Memory B cell (primary cell): ENCODE data around the gene TMEM60.
A peak's percentile ranks its signal among the peaks of the same experiment; 100 is the strongest.

Source experiments
- ATAC-seq: fragments of 150-1000 bp; cut with Tn5 transposase; 2 replicates; pipeline ENCODE4 v1.10.0; 2021; ENCODE audit warnings: low read depth, mild to moderate bottlenecking, moderate library complexity
- DNase-seq, 2 donors: peaks; one replicate each; pipeline ENCODE4 v3.0.0; 2022; ENCODE audit warnings: low spot score in 2 of 2
- H3K27ac Mint-ChIP-seq: one replicate; pipeline ENCODE4 v1.8.0; 2022; ENCODE audit warnings: mild to moderate bottlenecking, moderate library complexity, mixed read lengths
- H3K27me3 Mint-ChIP-seq: one replicate; pipeline ENCODE4 v1.8.0; 2022; ENCODE audit warnings: mixed read lengths
- H3K36me3 Mint-ChIP-seq: one replicate; pipeline ENCODE4 v1.8.0; 2022; ENCODE audit warnings: mild to moderate bottlenecking, mixed read lengths
- H3K4me1 Mint-ChIP-seq: one replicate; pipeline ENCODE4 v1.8.0; 2022; ENCODE audit warnings: mixed read lengths
- H3K4me3 Mint-ChIP-seq: one replicate; pipeline ENCODE4 v1.8.0; 2022; ENCODE audit warnings: mild to moderate bottlenecking, moderate library complexity, mixed read lengths
- H3K9me3 Mint-ChIP-seq: one replicate; pipeline ENCODE4 v1.8.0; 2022; ENCODE audit warnings: mixed read lengths

TMEM60 gene

DNA sequence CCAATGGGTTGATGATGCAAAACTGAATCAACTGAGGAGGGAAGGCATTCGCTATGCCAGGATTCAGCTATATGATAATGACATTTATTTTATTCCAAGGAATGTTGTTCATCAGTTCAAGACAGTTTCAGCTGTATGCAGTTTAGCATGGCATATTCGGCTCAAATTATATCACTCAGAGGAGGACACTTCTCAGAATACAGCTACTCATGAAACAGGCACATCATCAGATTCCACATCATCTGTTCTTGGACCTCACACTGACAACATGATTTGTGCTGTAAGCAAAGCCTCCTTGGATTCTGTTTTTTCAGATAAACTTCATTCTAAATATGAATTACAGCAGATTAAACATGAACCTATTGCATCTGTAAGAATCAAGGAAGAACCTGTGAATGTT, 19.7 kb downstream of the TMEM60 start:
- Mint-ChIP-seq H3K4me3 (no peak overlapping the region), H3K27ac (no peak overlapping the region), H3K27me3 (no peaks in the 10 kb centered on the region), H3K9me3 (peaks cover 4% of the 10 kb centered on the region), H3K36me3 (peaks cover 33% of the 10 kb centered on the region), H3K4me1 (no peaks in the 10 kb centered on the region)
- ATAC-seq (no peak), DNase-seq (no peak)

DNA sequence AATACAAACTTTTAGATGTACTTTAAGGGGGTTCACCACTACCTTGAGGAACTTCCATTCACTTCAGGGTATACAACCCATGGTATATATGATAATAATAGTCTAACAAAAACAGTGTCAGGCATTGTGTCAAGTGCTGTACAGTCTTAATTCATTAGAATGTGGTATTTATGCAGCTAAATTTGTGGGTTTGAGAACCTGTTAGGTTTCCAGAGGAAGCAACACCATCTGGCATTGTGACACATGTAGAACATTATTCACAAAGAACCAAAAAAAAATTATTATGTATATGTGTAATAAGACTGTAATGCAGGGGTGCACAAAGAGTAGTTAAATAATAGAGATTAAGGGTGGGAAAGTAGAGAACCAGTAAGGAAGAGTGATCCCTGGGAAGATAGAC, 26.3 kb downstream of the TMEM60 start:
- H3K4me1 Mint-ChIP-seq, result peaks cover 4% of the 10 kb centered on the region
- DNase-seq, result no peak
- peaks cover 44% of the 10 kb centered on the region for H3K36me3 Mint-ChIP-seq
- H3K27me3 Mint-ChIP-seq, result no peaks in the 10 kb centered on the region
- no peak for ATAC-seq
- no peak overlapping the region for H3K4me3 Mint-ChIP-seq
- H3K9me3 Mint-ChIP-seq, result peaks cover 4% of the 10 kb centered on the region
- H3K27ac Mint-ChIP-seq, result no peak overlapping the region

DNA sequence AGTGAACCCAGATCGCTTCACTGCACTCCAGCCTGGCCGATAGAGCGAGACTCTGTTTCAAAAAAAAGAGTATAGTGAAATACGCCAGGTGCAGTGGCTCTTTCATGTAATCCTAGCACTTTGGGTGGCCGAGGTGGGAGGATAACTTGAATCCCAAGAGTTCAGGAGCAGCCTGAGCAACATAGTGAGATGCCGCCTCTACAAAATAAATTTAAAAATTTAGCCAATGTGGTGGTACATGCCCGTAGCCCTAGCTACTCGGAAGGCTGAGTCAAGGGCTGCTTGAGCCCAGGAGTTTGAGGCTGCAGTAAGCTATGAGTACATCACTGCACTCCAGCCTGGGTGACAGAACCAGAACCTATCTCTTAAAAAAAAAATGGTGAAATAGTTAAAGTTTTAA, 27.9 kb downstream of the TMEM60 start:
- peaks cover 37% of the 10 kb centered on the region for H3K36me3 Mint-ChIP-seq
- no peak for ATAC-seq
- no peaks in the 10 kb centered on the region for H3K27me3 Mint-ChIP-seq
- no peak overlapping the region for H3K4me3 Mint-ChIP-seq
- H3K27ac Mint-ChIP-seq, result no peak overlapping the region
- no peak for DNase-seq
- peaks cover 10% of the 10 kb centered on the region for H3K4me1 Mint-ChIP-seq
- H3K9me3 Mint-ChIP-seq, result no peaks in the 10 kb centered on the region

DNA sequence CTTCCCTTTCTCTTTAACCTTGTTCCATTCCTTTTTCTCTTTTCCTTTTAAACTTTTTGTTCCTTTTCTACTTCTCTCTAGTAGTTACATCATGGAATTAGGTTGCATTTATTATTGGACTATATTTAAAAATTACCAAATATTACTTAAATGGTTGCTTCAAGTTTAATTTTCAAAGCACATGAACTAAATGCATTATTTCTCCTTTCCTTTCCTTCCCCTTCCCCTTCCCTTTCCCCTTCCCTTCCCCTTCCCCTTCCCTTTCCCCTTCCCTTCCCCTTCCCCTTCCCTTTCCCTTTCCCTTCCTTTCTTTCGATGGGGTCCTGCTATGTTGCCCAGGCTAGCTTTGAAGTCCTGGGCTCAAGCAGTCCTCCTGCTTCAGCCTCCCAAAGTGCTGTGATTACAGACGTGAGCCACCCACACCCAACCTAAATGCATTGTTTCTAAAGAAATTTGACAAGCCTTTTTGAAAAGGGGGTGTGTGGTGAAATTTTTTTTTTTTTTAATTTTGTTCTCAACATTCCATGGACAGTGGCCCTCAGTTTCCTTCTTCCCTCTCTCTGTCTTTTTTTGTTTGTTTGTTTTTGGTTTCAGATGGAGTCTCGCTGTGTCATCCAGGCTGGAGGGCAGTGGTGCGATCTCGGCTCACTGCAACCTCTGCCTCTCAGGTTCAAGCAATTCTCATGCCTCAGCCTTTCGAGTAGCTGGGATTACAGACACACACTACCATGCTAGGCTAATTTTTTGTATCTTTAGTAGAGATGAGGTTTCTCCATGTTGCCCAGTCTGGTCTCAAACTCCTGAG, 31.2 kb downstream of the TMEM60 start:
- peak overlapping the region; percentile 54 for H3K27ac Mint-ChIP-seq
- DNase-seq, result no peak
- no peaks in the 10 kb centered on the region for H3K9me3 Mint-ChIP-seq
- peaks cover 13% of the 10 kb centered on the region for H3K4me1 Mint-ChIP-seq
- H3K27me3 Mint-ChIP-seq, result no peaks in the 10 kb centered on the region
- no peak for ATAC-seq
- no peak overlapping the region for H3K4me3 Mint-ChIP-seq
- peaks cover 22% of the 10 kb centered on the region for H3K36me3 Mint-ChIP-seq

DNA sequence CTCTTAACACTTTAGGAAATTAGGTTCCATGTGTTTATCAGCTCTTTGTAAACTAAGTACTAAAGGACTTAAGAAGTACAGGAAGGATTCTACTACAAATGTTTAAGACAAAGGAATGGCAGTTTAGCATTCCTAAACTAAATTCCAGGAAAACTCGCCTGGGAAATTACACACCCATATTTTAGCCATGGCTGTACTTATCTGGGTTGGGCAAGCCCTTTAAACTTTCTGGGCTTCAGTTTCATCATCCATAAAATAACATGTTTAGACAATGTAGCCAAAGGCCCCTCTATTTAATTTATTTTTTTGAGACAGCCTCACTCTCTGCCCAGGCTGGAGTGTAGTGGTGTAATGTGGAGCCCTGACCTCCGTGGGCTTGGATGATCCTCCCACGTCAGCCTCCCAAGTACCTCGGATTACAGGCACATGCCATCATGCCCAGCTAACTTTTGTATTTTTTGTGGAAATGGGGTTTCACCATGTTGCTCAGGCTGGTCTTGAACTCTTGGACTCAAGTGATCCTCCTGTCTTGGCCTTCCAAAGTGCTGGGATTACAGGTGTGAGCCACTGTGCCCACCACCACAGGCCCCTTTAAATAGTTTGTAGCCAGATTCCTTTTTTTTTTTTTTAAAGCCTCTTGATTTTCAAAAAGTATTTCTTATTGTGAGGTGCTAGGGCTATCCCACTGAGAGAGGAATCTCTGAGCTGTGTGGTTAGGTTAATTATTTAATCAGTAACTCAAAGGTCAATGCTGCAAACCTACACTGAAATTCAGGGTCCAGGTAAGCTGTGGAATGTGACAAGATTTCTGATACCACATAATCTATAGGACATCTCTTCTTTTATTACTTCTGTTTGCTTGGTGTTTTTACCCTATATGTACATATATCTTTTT, 32.1 kb downstream of the TMEM60 start:
- Mint-ChIP-seq H3K36me3 (peaks cover 22% of the 10 kb centered on the region), H3K27me3 (no peaks in the 10 kb centered on the region), H3K27ac (no peak overlapping the region), H3K4me3 (no peak overlapping the region), H3K9me3 (no peaks in the 10 kb centered on the region), H3K4me1 (peaks cover 15% of the 10 kb centered on the region)
- DNase-seq, result no peak
- ATAC-seq, result no peak

DNA sequence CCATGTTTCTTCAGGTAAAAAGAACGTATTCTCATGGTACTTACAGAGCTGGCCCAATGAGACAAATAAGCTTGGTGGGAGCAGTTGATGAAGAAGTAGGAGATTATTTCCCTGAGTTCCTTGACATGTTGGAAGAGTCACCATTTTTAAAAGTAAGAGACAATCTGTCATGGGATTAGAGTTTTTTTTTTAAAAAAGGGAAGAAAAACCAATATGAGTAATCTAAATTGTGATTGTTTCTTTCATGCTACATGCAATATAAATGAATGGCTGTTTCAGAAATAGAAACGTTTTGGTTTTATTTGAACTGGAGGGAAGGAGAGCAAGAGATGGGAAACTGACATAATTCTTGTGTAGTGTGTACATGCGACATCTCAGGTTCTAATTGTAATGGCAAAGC, 32.8 kb downstream of the TMEM60 start:
- ATAC-seq (no peak), DNase-seq (no peak)
- Mint-ChIP-seq H3K27me3 (no peaks in the 10 kb centered on the region), H3K36me3 (peaks cover 19% of the 10 kb centered on the region), H3K9me3 (no peaks in the 10 kb centered on the region), H3K4me1 (peaks cover 17% of the 10 kb centered on the region), H3K4me3 (no peak overlapping the region), H3K27ac (no peak overlapping the region)

DNA sequence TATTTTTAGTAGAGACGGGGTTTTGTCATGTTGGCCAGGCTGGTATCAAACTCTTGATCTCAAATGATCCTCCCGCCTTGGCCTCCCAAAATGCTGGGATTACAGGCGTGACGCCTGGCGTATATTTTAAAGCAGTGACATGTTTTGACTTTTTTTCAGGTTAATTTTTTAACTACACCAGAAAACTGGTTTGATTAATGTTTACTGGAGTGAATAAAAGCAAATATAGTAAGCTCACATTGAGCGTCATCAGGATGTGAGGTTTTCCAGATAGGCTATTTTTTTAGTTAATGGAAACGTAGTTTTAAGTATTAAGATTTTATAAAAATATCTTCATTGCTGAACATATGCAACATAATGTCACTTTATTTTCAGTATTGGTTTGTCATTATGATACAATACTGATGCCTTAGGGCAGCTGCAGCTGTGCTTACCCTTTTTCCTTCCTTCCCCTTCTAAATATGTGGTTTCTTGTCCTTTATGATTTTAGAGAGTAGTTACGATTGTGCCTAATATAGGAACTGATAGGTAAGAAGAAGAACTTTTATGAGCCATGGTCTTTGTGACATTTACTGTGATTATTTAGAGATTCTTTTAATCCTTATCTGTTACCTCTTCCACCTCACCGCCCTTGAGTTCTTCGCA, 37.3 kb downstream of the TMEM60 start:
- no peak for ATAC-seq
- DNase-seq, result no peak
- Mint-ChIP-seq H3K27ac (no peak overlapping the region), H3K27me3 (no peaks in the 10 kb centered on the region), H3K4me3 (no peak overlapping the region), H3K4me1 (peaks cover 20% of the 10 kb centered on the region), H3K9me3 (no peaks in the 10 kb centered on the region), H3K36me3 (peaks cover 7% of the 10 kb centered on the region)

DNA sequence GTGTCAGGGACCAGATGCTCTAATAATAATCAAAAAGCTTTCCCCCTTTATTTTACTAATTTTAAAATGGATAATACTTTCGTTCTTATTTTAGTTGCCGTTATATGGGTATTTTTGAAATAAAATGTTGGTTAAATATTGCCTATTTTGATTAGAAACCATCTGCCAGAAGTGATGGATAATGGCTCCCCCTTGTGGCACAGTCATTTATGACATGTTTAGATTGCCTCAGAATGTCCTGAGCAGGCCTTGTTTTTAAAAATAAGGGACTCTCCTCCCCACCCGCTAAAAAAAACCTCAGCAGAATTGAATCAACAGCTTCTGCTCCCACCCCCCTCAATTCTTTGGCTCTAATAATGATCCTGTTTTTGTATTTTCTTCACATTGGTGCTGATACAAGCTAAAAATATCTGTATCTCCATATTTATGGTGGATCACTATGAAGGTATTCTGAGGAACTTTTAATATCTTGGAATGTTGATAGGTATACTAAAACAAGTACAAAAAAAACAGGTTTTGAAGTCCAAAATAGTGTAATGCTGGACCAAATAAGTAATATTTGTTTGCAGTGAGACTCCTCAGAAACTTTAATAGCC, 38.8 kb downstream of the TMEM60 start:
- Mint-ChIP-seq H3K27me3 (no peaks in the 10 kb centered on the region), H3K4me1 (peaks cover 17% of the 10 kb centered on the region), H3K27ac (no peak overlapping the region), H3K36me3 (peaks cover 2% of the 10 kb centered on the region), H3K9me3 (no peaks in the 10 kb centered on the region), H3K4me3 (no peak overlapping the region)
- ATAC-seq, result peak; percentile 64
- peak; percentile 74 to 79 for DNase-seq

DNA sequence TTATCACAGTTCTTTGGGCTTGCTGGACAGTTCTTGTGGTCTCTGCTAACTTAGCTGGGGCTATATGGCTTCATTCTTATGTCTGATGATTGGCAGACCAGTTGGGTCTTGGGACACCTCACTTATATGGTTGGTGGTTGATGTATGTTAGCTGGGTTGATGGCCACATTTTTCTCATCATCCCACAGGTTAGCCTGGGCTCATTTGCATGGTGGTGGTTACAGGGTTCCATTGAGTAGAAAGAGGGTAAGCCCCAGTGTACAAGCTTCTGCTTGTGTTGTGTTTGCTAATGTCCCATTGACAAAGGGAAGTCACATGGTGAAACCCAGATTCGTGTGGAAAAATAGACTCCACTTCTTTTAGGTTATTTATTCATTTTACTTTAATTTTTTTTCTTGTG, 40.6 kb downstream of the TMEM60 start:
- peaks cover 3% of the 10 kb centered on the region for H3K36me3 Mint-ChIP-seq
- no peaks in the 10 kb centered on the region for H3K9me3 Mint-ChIP-seq
- peak; percentile 91 for ATAC-seq
- no peak overlapping the region for H3K4me3 Mint-ChIP-seq
- H3K27ac Mint-ChIP-seq, result peak overlapping the region; percentile 67
- H3K4me1 Mint-ChIP-seq, result peaks cover 15% of the 10 kb centered on the region
- DNase-seq, result no peak
- H3K27me3 Mint-ChIP-seq, result no peaks in the 10 kb centered on the region

DNA sequence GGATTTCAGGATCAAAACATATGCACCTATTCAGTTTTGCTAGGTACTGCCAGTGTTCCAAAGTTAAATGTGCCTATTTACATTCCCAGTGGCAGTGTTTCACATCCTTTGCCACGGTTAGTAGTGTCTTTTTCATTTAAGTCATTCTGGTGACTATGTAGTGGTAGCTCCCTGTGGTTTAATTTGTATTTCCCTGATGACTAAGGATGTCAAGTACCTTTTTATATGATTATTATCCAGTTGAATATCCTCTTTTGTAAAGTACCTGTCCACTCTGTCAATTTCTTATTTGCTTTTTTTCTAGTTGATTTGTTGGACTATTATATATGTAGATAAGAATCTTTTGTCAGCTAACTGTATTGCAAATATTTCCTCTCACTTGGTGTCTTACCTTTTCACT, 45.1 kb downstream of the TMEM60 start:
- H3K9me3 Mint-ChIP-seq, result no peaks in the 10 kb centered on the region
- peak overlapping the region; percentile 83 for H3K27ac Mint-ChIP-seq
- H3K4me1 Mint-ChIP-seq, result peaks cover 11% of the 10 kb centered on the region
- no peaks in the 10 kb centered on the region for H3K27me3 Mint-ChIP-seq
- ATAC-seq (no peak), DNase-seq (no peak)
- H3K4me3 Mint-ChIP-seq, result no peak overlapping the region
- peaks cover 14% of the 10 kb centered on the region for H3K36me3 Mint-ChIP-seq

DNA sequence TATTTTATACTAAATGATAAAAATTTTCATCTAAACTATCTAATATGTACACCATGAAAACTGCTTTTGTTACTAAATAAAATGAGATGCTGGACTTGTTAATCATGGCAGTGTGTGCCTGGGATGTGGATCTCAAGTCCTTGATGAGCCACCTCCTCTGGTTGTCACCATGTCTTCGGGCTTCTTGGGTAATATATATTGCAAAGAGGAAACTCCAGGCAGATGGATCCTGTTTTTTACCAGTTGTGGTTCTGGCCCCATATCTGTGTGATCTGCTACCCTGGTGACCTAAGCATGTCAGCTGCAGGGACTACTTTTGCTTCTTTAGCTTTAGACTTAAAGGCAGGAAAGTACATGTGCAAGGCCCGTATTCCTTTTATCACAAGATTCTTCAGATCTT, 46.2 kb downstream of the TMEM60 start:
- no peaks in the 10 kb centered on the region for H3K9me3 Mint-ChIP-seq
- no peak overlapping the region for H3K4me3 Mint-ChIP-seq
- ATAC-seq, result no peak
- no peak for DNase-seq
- peaks cover 8% of the 10 kb centered on the region for H3K4me1 Mint-ChIP-seq
- H3K27ac Mint-ChIP-seq, result peak overlapping the region; percentile 45
- H3K27me3 Mint-ChIP-seq, result no peaks in the 10 kb centered on the region
- H3K36me3 Mint-ChIP-seq, result peaks cover 14% of the 10 kb centered on the region

DNA sequence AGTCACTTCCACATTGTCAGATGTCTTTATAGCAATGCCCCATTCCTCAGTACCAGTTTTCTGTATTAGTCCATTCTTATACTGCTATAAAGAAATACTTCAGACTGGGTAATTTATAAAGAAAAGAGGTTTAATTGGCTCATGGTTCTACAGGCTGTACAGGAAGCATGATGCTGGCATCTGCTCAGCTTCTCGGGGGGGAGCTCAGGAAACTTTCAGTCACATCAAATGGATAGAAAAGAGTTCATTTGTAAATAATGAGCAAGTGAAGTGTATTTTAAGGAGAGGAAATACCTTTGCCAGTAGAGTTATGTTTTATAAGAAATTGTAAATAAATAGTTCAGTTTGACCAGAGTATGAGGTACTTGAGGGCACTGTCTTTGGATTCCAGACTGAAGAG, 50.5 kb downstream of the TMEM60 start:
- Mint-ChIP-seq H3K4me1 (peaks cover 10% of the 10 kb centered on the region), H3K27ac (peak overlapping the region; percentile 22), H3K4me3 (no peak overlapping the region), H3K27me3 (no peaks in the 10 kb centered on the region), H3K9me3 (no peaks in the 10 kb centered on the region), H3K36me3 (peaks cover 17% of the 10 kb centered on the region)
- ATAC-seq (no peak), DNase-seq (no peak)

DNA sequence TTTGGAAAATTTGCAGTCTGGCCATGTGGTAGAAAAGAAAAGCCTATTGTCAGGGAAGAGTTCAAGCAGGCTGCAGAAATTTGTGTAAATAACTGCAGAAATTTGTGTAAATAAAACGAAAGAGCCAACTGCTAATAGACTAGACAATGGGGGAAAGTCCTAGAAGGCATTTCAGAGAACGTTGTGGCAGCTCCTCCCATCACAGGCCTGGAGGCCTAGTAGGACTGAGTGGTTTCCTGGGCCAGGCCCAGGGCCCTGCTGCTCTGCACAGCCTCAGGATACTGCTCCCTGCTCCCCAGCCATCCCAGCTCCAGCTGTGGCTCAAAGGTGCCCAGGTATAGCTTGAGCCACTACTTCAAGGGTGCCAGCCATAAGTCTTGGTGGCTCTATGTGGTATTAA, 51.1 kb downstream of the TMEM60 start:
- Mint-ChIP-seq H3K4me3 (no peak overlapping the region), H3K4me1 (peaks cover 6% of the 10 kb centered on the region), H3K36me3 (peaks cover 15% of the 10 kb centered on the region), H3K27me3 (no peaks in the 10 kb centered on the region), H3K27ac (no peak overlapping the region), H3K9me3 (no peaks in the 10 kb centered on the region)
- DNase-seq (no peak), ATAC-seq (no peak)

DNA sequence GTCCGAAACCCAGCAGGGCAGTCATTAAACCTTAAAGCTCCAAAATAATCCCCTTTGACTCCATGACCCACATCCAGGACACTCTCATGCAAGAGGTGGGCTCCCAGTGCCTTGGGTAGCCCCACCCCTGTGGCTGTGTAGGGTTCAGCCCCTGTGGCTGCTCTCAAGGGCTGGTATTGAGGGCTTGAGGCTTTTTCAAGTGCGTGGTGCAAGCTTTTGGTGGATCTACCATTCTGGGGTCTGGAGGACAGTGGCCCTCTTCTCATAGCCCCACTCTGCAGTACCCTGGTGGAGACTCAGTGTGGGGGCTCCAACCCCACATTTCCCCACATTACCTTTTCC, 51.4 kb downstream of the TMEM60 start:
- peaks cover 4% of the 10 kb centered on the region for H3K4me1 Mint-ChIP-seq
- ATAC-seq (no peak), DNase-seq (no peak)
- no peaks in the 10 kb centered on the region for H3K27me3 Mint-ChIP-seq
- no peak overlapping the region for H3K27ac Mint-ChIP-seq
- no peaks in the 10 kb centered on the region for H3K9me3 Mint-ChIP-seq
- no peak overlapping the region for H3K4me3 Mint-ChIP-seq
- peaks cover 16% of the 10 kb centered on the region for H3K36me3 Mint-ChIP-seq
